ENCODE measurements around the gene CLEC4F. TPM values are rescaled to one million over a fixed set of nuclear protein-coding genes. Genes with fewer than 3 reads are reported as not detected.

The CLEC4F gene
- total and polyA plus RNA-seq, 2 of the 13 experiments (the other 11 are each of a cell fraction or from before 2014, with no cell fraction given), result 0.12 to 0.13 TPM

DNA sequence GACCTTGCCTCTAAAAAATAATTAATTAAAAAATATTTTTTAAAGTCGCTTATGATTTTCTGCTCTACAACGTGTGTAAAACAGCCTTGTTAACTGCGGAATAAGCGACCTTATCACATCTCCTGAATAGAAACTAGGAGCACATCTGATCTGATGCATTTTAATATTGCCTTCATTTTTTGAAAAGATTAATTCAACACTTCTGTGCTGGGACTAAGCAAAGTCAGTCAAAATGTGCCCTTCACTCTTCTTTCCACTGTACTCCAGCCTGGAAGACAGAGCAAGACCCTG lies 12.6 kb downstream of the CLEC4F start:
- Histone ChIP-seq H3K9me3 (ENCODE audit: low read length) (no peaks in the 10 kb centered on the region), H3K79me2 (ENCODE audit: insufficient read depth, low read length) (no peaks in the 10 kb centered on the region), H3K4me3 (replicated peaks in 1 of 3; ENCODE audit: insufficient read depth in 1 of 3, low read depth in 2 of 3, low read length in 3 of 3) (peak overlapping the region in 2 of 3 experiments; percentile 3 to 52; a peak in 3 of 6 replicates), H4K20me1 (ENCODE audit: insufficient read depth, low read length) (no peaks in the 10 kb centered on the region), H3K27ac (ENCODE audit: extremely low read length, insufficient read depth, low read length) (peak overlapping the region; percentile 93), H3K9ac (ENCODE audit: insufficient read depth, low read depth, low read length) (peak overlapping the region; percentile 79), H3K36me3 (replicated peaks in 1 of 2; ENCODE audit: control insufficient read depth in 1 of 2, insufficient read depth in 2 of 2, low read length in 2 of 2) (no peaks in the 10 kb centered on the region), H3K4me2 (ENCODE audit: low read depth, low read length) (peak overlapping the region; percentile 88), H3K4me1 (ENCODE audit: insufficient read depth, low read length) (peaks cover 62% of the 10 kb centered on the region), H2AFZ (ENCODE audit: low read length) (no peak overlapping the region), H3K27me3 (ENCODE audit: control insufficient read depth in 1 of 2, insufficient read depth in 2 of 2, low read length in 2 of 2) (no peaks in the 10 kb centered on the region)
- intact Hi-C loops (cut with micrococcal nuclease; ENCODE audit: unreplicated experiment), result loop anchor here (2.0 to 5.0 kb wide), 2 partner anchors 17 to 55 kb away; no protein-coding TSS in a partner anchor
- BruUV-seq (replicated peaks), result TSS peak; percentile 75
- FAIRE-seq (no peak), ATAC-seq (no peak), DNase-seq (ENCODE audit: low spot score) (no peak)
- ChIA-PET POLR2A (interaction anchor here (1.1 to 2.4 kb wide), 4 partner anchors 9 to 261 kb away, joined by 3 to 7 read pairs (median 4); partner anchors contain the start of genes CLEC4F and NAGK), CTCF (ENCODE audit: low intra/inter-chr PET ratio, low total read pairs) (no interaction called here)
- in situ Hi-C loops (cut with HindIII; ENCODE audit: extremely low pct_ligation_motif_present, low pct_unique_long_range_greater_than_20kb), result no loop called here
- 62% methylated on average over 4 of the region's 4 CpGs for WGBS (ENCODE audit: low lambda C conversion rate)
- no peak for TF ChIP-seq RFX3 (CRISPR knock-in tag; IDR thresholded peaks at IDR 0.05)
- no peak for TF ChIP-seq ZNF431 (CRISPR knock-in tag; IDR thresholded peaks at IDR 0.05; ENCODE audit: borderline replicate concordance, low read depth)
- TF ChIP-seq SMC3 (IDR thresholded peaks at IDR 0.05; ENCODE audit: low read length), result no peak
- TF ChIP-seq MAFF (IDR thresholded peaks at IDR 0.05; ENCODE audit: low read depth, low read length), result no peak
- TF ChIP-seq, protein P1, sequence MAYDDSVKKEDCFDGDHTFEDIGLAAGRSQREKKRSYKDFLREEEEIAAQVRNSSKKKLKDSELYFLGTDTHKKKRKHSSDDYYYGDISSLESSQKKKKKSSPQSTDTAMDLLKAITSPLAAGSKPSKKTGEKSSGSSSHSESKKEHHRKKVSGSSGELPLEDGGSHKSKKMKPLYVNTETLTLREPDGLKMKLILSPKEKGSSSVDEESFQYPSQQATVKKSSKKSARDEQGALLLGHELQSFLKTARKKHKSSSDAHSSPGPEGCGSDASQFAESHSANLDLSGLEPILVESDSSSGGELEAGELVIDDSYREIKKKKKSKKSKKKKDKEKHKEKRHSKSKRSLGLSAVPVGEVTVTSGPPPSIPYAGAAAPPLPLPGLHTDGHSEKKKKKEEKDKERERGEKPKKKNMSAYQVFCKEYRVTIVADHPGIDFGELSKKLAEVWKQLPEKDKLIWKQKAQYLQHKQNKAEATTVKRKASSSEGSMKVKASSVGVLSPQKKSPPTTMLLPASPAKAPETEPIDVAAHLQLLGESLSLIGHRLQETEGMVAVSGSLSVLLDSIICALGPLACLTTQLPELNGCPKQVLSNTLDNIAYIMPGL (CRISPR knock-in tag; IDR thresholded peaks at IDR 0.05; ENCODE audit: borderline replicate concordance in 1 of 2, low read depth in 1 of 2), result no peak
- no peak for TF ChIP-seq SMAD9 (CRISPR knock-in tag; IDR thresholded peaks at IDR 0.05)
- TF ChIP-seq, protein P2, sequence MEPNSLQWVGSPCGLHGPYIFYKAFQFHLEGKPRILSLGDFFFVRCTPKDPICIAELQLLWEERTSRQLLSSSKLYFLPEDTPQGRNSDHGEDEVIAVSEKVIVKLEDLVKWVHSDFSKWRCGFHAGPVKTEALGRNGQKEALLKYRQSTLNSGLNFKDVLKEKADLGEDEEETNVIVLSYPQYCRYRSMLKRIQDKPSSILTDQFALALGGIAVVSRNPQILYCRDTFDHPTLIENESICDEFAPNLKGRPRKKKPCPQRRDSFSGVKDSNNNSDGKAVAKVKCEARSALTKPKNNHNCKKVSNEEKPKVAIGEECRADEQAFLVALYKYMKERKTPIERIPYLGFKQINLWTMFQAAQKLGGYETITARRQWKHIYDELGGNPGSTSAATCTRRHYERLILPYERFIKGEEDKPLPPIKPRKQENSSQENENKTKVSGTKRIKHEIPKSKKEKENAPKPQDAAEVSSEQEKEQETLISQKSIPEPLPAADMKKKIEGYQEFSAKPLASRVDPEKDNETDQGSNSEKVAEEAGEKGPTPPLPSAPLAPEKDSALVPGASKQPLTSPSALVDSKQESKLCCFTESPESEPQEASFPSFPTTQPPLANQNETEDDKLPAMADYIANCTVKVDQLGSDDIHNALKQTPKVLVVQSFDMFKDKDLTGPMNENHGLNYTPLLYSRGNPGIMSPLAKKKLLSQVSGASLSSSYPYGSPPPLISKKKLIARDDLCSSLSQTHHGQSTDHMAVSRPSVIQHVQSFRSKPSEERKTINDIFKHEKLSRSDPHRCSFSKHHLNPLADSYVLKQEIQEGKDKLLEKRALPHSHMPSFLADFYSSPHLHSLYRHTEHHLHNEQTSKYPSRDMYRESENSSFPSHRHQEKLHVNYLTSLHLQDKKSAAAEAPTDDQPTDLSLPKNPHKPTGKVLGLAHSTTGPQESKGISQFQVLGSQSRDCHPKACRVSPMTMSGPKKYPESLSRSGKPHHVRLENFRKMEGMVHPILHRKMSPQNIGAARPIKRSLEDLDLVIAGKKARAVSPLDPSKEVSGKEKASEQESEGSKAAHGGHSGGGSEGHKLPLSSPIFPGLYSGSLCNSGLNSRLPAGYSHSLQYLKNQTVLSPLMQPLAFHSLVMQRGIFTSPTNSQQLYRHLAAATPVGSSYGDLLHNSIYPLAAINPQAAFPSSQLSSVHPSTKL (CRISPR knock-in tag; IDR thresholded peaks at IDR 0.05), result no peak
- TF ChIP-seq ZNF746 (CRISPR knock-in tag; IDR thresholded peaks at IDR 0.05), result no peak
- TF ChIP-seq ZFP82 (CRISPR knock-in tag; IDR thresholded peaks at IDR 0.05; ENCODE audit: borderline replicate concordance), result no peak
- TF ChIP-seq, protein P3, sequence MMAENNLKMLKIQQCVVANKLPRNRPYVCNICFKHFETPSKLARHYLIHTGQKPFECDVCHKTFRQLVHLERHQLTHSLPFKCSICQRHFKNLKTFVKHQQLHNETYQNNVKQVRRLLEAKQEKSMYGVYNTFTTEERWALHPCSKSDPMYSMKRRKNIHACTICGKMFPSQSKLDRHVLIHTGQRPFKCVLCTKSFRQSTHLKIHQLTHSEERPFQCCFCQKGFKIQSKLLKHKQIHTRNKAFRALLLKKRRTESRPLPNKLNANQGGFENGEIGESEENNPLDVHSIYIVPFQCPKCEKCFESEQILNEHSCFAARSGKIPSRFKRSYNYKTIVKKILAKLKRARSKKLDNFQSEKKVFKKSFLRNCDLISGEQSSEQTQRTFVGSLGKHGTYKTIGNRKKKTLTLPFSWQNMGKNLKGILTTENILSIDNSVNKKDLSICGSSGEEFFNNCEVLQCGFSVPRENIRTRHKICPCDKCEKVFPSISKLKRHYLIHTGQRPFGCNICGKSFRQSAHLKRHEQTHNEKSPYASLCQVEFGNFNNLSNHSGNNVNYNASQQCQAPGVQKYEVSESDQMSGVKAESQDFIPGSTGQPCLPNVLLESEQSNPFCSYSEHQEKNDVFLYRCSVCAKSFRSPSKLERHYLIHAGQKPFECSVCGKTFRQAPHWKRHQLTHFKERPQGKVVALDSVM (CRISPR knock-in tag; IDR thresholded peaks at IDR 0.05), result peak; percentile 6; the same call in 1 of the 2 replicates
- no peak for TF ChIP-seq BORCS8-MEF2B (CRISPR knock-in tag; IDR thresholded peaks at IDR 0.05)
- TF ChIP-seq ZNF672 (CRISPR knock-in tag; IDR thresholded peaks at IDR 0.05), result no peak
- no peak for TF ChIP-seq SUZ12 (IDR thresholded peaks at IDR 0.05; ENCODE audit: low read depth, low read length)
- TF ChIP-seq ZNF569 (CRISPR knock-in tag; IDR thresholded peaks at IDR 0.05; ENCODE audit: borderline replicate concordance), result no peak
- no peak for TF ChIP-seq ZBTB3 (CRISPR knock-in tag; IDR thresholded peaks at IDR 0.05; ENCODE audit: borderline replicate concordance, low read depth)
- TF ChIP-seq EHMT2 (IDR thresholded peaks at IDR 0.05; ENCODE audit: borderline replicate concordance, low read depth, low read length), result no peak
- TF ChIP-seq TAF15 (IDR thresholded peaks at IDR 0.05; ENCODE audit: low read depth, low read length, poor library complexity, severe bottlenecking), result no peak
- no peak for TF ChIP-seq NR1H2 (CRISPR knock-in tag; IDR thresholded peaks at IDR 0.05; ENCODE audit: borderline replicate concordance, low read depth)

Measured in HepG2 (cell line).